OCI-LY3 (cell line): ENCODE data around the gene TNFRSF19.

Source experiments
- CTCF ChIP-seq: fragments of 200-600, 300-600 bp; sonication (generic); IDR thresholded peaks from 2 replicates; pipeline ENCODE4 v1.5.1; 2014; ENCODE audit warnings: antibody characterized with exemption, low read length, low read depth
- EZH2phosphoT487 ChIP-seq: fragments of 200-600 bp; shearing (Covaris generic); IDR thresholded peaks from 2 replicates; pipeline ENCODE4 v1.6.1; 2018; ENCODE audit warnings: antibody characterized with exemption, mixed run types, low read depth

- no peak for TF ChIP-seq CTCF
- TF ChIP-seq EZH2phosphoT487 = no peak
These were observed 47.4 kb downstream of the TNFRSF19 start for GRCh38 chr13:23617551-23618024.
